Kidney tubule cell (primary cell): Measurements from ENCODE around the gene KRT6A.
"Not testable (repeated sequence)": the region's sequence is repeated elsewhere in the genome, so short reads cannot be mapped to it uniquely, and the experiment has no call there.

Experiments used
- DNase-seq: peaks from one replicate; pipeline ENCODE4 v3.0.0-alpha.2; 2018; ENCODE audit warnings: low spot score

The KRT6A gene

DNA sequence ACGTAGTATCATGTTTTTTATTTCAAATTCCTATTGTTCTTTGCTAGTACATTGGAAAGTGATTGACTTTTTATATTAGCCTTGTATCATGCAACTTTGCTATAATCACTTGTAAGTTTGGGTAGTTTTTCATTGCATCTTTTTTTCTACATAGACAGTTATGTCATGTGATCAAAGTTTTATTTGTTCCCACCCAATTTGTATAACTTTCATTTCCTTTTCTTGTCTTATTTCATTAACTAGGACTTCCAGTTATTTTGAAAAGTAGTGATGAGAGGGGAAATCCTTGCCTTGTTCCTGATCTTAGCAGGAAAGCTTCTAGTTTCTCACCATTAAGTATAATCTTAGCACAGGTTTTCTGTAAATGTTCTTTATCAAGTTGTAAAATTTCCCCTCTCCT, 9.8 kb upstream of the KRT6A start:
- no peak for DNase-seq

DNA sequence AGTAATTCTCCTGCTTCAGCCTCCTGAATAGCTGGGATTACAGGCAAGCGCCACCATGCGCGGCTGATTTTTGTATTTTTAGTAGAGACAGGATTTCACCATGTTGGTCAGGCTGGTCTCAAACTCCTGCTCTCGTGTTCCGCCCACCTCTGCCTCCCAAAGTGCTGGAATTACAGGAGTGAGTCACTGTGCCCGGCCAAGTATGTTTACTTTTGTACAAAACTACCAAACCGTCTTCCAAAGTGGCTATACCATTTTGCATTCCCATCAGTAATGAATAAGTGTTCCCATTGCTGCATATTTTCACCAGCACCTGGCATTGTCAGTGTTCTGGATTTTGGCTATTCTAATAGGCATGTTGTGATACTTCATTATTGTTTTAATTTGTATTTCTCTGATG, 8.4 kb upstream of the KRT6A start:
- no peak for DNase-seq

DNA sequence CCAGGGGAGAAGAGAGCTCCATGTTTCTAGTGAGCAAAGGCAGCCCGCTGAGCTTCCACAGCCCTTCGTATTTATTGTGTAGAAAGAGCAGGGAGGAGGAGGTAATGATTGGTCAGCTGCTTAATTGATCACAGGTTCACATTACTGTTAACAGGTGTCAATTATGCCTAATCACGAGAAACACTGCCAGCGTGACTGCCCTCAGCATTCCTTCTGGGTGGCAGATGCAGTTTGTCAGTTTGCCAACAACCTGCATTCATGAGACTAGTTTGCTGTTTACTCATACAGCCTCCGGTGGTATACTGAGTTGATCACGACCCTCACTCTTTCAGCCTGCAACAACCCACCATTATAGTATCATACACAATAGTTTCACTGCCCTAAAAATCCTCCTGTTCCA, 7.5 kb upstream of the KRT6A start:
- DNase-seq = not testable (repeated sequence)

DNA sequence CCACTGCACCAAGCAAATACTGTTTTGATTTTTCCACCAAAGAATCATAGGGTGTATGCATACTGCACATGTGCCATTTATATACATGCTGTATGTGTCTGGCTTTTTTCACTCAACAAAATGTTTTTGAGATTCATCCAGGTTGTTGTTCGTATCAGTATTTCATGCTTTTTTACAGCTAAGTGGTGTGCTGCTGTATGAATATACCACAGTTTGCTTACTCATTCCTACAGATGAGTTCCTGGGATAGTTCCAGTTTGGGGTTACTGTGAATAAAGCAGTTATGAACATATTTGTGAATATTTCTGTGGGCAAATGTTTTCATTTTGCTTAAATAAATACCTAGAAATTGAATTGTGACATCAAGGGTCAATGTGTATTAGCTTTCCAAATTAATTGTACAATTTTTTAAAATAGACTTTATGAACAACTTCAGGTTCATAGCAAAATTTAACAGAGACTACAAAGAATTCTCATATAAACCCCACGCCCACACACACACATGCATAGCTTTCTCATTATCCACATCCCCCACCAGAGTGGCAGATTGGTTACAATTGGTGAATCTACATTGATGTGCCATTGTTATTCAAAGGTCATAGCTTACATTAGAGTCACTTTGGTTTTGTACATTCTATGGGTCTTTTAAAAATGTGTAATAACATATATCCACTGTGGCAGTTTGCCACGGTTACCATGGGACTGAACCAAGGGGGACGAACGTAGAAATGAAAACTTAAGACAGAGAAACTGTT, 6.9 kb upstream of the KRT6A start:
- DNase-seq = no peak

DNA sequence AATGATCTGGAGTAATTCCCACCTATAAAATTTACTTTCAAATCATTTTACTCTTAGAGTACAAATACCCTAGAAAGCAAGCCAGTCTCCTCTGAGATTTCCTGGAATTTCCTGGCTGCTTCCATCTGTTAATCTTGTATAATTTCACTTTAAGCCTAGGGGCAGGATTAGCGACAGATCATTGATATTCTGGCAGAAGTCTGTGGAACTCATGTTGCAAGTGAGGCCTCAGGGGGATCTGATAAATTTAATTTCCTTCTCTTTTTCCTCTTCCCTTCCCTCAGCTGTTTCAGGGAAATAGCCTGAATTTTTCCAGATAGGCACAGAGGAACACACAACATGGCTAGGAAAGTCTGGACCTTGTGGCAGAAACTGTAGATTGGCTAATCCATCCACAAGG, 5.9 kb upstream of the KRT6A start:
- no peak for DNase-seq

DNA sequence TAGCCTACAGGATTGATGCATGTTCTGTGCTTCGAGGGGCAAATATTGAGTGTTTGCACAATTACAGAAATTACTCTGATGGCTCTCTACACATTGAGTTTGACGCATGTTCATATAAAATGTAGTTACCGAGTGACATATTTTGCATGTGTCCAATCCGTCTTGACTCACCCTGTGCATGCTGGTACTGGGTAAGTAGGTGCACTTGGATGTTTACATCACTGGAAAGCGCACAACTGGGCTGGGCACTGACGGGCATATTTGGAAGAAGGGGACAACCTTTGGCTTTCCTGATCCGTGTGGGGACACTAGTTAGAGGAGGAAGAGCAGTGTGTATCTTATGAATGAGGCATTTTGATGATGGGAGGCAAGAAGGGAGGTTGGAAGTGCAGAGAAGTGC, 4.9 kb upstream of the KRT6A start:
- no peak for DNase-seq

DNA sequence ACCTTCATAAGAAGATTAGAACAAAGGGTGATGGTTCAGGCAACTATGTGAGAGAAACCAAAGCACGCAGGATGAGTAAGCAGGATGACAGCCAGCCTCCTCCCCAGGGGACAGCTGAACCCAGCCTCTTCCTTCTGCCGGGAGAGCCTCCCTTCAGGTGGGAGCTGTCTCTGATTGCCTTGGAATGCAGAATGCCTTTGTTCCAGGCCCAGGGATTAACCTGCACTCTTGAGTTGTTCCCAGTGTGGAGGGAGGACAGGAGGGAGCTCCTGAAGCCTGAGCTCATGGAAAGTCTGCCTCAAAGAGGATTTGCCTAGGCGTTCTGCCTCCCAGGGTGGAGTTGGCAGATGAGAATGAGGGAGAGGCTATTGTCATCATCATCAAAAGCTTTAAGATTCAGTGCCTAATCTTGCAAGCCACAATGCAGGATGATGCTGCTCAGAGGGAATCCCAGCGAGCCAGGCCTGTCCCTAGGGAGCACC, 3.6 kb upstream of the KRT6A start:
- DNase-seq = peak; percentile 86

DNA sequence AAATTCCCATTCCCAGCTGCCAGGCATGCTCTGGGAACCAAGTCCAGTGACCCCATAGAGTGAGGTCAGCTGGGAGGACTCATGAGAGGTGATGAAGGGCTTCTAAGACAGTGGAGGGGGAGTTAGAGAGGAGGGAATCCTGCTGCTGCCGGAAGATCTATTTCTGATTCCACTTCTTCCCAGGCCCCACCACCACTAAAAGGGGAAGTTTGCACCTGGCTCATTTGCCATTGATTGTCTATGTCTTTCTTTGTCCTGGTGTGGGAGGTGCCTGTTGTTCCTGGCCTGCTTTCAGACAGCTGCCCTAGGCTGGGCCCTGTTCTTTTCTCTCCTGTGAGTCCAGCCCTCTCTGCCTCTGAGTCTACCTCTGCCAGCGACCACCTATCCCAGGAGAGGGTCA, 3.0 kb upstream of the KRT6A start:
- no peak for DNase-seq

DNA sequence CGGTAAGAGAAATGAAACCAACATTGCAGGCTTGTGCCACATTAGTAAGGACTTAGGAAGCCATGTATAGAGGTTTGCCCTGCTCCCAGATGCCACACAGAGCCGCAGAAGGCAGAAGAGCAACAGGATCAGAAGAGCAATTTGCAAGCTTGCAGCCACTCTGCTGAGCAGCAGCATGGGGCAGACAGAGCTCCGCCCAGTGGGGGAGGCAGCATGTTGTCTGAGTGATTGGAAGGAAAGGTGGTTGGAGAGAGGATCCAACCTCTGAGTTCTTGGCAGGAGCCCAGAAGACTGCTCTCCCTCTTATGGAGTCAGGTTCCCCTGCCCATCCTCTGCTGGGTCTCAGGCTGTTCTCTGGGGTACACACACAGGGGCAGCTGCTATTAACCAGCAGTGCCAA, 2.3 kb upstream of the KRT6A start:
- DNase-seq = peak; percentile 54

DNA sequence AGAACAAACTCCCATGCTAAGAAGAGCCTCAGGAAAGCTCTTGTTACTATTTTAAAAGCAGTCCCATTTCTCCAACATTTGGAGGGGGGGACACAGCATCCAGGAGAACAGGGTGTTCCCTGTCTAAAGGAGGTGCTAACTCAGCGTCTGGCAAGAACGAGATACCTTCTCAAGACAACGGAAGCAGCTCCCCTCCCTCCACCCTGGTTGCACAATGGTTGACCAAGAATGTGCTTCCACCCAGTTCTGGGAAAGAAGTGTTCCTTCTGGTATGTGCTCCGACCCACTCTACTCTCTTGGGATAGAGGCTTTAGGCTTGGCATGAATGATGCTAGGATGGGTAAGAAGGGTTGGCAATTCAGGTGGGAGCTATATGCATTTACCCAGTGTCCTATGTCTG, 1.5 kb upstream of the KRT6A start:
- DNase-seq = peak; percentile 7

DNA sequence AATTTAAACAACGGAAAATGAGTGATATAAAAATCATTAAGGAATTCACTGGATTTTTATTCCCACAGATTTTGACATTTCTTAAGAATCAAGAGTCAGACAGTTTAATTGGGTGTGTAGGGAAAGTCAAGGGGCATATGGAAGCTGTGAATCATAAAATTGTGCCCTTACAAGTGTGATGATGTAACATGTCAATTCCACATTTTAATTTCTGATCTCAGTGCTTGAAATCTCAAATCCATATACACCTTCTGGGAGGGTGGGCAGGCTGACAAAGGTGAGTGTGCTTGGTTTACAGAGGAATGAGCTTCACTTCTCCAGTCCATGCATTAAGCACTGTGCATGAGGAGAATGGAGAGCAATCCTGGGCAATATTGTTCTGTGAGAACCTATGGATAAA, 1.0 kb upstream of the KRT6A start:
- no peak for DNase-seq

DNA sequence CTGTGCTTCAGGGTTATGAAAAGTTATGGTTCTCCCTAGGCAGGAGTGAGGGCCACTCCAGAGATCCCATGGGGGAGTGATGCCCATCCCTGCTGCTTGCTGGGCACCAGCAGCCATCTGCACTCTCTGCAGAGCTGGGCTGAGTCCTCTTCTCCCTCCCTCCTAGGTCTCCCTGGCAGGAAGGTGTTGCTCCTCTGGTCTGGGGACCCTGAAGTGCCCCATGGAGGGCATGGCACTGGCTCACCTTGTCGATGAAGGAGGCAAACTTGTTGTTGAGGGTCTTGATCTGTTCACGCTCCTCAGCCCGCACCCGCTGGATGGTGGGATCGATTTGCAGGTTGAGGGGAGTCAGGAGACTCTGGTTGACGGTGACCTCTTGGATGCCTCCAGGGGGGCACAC, 652 bp downstream of the KRT6A start:
- not testable (repeated sequence) for DNase-seq

DNA sequence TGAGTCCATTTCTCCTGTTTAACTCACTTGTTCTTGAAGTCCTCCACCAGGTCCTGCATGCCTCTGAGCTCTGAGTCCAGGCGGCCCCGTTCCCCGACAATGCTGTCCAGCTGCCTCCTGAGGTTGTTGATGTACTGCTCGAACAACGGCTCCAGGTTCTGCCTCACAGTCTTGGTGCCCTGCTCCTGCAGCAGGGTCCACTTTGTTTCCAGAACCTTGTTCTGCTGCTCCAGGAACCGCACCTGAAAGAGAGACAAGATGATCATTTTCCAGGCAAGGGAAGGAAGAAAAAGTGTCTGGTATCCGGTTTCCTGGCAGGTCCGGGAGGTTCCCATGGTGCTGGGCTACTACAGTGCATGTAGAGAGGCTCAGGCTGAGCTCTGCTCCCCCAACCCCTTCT, 1.6 kb downstream of the KRT6A start:
- DNase-seq = not testable (repeated sequence)

DNA sequence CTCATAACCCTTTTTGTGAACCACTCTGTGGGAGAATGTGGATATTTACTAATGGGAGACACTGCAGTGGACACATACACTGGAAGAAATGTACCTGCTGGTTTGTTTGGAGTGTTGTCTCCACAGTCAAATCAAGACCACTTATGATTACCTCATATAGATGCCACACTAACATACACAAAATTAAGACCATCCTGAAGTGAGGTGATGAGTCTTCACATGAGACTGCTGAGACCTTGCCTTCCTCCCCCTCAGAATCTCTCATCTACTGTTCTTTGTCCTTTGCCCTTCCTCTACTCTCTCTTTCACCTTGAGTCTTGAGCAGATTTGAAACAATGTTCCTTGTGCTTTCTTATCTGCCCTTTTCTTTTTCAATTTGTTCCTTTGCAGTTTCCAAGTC, 4.3 kb downstream of the KRT6A start:
- no peak for DNase-seq

DNA sequence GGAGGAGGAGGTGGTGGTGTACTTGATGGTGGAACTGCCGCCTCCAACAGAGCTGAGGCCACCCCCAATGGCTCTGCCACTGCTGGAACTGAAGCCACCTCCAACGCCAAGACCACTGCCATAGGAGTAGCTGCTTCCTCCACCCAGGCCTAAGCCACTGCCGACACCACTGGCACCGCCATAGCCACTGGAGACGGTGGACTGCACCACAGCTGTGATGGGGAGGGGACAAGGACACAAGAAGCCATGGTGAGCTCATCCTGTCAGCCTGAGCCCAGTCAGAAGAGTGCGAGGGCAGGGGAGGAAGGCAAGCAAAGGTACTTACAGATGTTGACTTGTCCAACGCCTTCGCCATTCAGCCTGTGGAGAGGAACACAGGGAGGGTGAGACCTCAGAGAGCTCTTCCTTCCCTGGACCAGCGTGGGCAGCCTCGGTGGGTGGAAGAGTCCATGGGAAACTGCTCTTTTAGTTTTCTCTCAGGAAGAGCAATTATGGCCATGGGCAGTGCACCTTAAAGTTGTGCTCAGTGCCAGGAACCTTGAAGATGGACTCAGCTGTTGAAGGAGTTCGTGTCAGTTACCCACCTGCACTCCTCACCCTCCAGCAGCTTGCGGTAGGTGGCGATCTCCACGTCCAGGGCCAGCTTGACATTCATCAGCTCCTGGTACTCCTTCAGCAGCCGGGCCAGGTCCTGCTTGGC, 5.2 kb downstream of the KRT6A start:
- DNase-seq = not testable (repeated sequence)

DNA sequence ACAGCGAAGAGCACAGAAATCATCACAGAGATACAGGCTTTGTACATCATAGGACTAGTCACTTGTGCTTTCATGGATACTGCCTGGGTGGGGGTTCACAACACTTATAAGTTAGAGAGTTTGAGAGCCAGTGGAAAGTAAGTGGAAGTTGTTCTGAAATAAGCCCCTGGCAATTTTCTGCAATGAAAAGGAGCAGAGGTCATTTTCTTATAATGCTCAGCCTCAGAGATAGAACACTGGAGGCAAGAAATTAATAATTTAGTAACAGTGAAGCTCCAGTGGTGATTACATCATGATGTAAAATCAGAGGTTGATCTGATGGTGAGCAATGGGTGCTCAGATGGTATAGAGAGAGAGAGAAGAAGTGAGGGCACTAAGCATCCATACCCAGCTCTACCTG, 5.8 kb downstream of the KRT6A start:
- DNase-seq = no peak

DNA sequence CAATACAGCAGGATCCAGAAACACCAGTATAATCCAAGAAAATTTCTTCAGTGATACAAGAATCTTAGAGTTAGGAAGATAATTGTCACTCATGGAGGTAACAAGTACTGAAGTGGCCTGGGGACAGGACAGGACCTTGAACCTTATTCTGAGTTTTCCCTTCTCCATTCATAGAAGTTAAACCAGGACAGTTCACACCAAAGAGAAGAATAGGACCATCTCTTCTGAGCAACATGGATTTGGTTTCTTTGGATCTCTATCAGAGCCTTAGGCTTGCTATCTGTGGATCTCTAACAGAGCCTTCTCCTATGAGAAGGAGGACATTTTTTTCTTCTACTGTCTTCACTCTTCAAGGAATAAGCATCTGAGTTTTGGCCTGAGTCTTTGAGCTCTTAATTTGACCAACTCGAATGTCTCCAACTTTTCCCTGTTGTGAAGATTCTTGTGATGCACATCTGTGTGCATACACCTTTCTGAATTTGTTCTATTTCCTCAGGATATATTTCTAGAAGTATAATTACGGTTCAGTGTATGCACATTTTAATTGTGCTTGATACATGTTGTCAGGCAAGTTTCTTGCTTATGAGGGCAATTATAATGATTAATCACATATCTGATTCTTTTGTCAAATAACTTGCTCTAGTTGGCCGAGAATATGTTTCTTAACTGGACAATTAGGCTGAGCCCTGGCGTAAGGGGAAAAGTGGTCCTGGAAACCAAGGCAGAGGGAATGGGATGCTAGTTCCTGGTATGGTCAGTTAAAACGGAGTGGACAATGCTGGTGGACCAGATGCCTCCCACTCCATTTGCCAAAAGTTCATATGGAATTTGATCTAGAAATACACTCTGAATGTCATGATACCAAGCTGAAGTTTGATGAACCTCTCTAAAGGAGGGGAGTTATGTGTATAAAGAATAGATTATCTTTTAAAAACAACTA, 6.6 kb downstream of the KRT6A start:
- no peak for DNase-seq

DNA sequence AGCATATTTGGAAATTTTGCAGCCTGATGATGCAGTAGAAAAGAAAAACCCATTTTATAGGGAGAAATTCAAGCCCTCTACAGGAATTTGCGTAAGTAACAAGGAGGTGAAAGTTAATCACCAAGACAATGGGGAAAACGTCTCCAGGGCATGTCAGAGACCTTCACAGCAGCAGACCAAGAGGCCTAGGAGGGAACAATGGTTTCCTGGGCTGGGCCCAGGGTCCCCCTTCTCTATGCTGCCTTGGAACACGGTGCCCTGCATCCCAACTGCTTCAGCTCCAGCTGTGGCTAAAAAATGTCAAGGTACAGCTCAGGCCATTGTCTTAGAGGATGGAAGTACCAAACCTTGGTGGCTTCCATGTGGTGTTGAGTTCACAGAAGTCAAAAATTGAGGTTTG, 13.0 kb downstream of the KRT6A start:
- DNase-seq = no peak

DNA sequence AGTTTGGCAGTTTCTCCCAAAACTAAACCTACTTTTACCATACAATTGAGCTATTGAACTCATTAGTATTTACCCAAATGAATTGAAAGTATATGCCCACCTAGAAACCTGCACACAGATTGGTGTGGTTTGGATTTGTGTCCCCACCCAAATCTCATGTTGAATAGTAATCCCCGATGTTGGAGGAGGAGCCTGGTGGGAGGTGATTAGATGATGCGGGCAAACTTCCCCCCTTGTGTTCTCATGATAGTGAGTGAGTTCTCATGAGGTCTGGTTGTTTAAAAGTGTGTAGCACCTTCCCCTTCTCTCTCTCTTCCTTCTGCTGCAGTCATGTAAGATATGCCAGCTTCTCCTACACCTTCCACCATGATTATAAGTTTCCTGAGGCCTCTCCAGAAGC, 15.4 kb downstream of the KRT6A start:
- no peak for DNase-seq

DNA sequence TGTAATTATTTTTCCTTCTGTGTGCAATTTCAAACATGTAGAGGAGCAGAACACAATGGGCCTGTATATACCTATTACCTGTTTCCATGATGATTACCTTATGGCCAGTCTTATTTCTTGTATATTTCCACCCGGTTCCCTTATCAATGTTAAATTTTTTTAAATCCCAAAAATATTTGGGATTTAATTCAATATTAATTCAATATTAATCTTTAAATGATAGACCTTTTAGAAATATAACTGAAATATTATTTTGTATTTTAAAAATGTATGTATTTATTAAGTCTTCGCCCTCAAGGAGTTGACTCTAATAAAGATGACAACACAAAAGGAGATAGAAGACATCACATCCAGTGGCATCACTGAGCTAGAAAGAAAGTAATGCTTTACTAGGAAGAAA, 18.8 kb downstream of the KRT6A start:
- no peak for DNase-seq

DNA sequence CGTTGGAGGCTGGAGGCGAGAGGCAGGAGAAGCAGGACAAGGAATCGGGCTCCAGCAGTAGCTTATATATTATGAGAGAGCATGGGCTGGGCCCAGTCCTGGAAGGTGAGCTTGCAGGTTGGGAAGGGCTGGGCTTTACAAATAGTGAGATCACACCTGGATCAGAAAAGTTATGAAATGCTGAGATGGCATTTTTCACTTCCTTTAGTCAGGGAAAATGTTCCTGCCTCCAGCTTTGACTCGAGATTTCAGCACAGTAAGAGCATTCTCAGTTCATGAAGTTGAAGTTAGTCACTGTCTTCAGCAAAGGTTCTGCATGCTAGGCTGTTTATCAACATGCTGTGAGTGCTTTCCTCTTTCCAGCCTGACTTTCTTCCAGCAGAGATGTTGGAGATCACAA, 19.3 kb downstream of the KRT6A start, which contains the start of gene KRT6C:
KRT6C (minus strand) TSS at position 38 of the 400 bp plus-strand sequence. CDS start 68 bp downstream, outside the sequence.
- DNase-seq = no peak

DNA sequence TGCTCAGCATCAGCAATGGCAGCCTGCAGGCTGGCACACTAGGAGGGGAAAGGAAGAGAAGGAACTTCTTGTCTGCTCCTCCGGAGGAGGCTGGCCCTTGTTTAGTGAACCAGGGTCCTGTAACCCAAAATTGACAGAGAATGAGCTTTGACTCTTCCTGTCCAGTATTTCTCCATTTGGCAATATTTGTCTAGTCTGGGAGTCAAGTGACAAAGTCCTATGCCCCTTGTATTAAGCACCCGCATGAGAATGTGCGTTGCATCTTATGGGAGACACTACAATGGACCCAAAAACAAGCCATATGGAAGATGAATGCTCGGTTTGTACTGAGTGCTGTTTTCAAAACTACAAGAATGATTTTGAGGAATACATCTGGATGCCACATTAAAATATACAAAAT, 23.2 kb downstream of the KRT6A start:
- no peak for DNase-seq

DNA sequence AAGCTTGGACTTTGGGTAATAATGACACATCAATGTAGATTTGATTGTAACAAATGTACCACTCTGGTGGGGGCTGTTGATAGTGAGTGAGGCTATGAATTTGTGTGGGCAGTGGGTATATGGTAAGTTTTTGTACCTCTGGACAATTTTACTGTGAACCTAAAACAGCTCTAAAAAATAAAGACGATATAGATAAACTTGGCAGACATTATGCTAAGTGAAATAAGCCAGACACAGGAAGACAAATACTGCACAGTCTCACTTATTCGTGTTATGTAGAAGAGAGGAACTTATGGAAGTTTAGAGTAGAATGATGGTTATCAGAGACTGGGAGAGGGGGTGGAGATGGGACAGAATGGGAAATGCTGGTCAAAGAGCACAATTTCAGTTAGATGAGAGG, 28.2 kb downstream of the KRT6A start:
- no peak for DNase-seq
